GM18858 (cell line): ENCODE measurements around the gene THADA.
A peak's percentile ranks its signal among the peaks of the same experiment; 100 is the strongest.
"Not testable (repeated sequence)": the region's sequence is repeated elsewhere in the genome, so short reads cannot be mapped to it uniquely, and the experiment has no call there.

ENCODE experiments used
- ATAC-seq: cut with Tn5 transposase; IDR thresholded peaks from one replicate; pipeline ENCODE4 v1.9.1; 2021; ENCODE audit not compliant: unreplicated experiment

Gene THADA, protein sequence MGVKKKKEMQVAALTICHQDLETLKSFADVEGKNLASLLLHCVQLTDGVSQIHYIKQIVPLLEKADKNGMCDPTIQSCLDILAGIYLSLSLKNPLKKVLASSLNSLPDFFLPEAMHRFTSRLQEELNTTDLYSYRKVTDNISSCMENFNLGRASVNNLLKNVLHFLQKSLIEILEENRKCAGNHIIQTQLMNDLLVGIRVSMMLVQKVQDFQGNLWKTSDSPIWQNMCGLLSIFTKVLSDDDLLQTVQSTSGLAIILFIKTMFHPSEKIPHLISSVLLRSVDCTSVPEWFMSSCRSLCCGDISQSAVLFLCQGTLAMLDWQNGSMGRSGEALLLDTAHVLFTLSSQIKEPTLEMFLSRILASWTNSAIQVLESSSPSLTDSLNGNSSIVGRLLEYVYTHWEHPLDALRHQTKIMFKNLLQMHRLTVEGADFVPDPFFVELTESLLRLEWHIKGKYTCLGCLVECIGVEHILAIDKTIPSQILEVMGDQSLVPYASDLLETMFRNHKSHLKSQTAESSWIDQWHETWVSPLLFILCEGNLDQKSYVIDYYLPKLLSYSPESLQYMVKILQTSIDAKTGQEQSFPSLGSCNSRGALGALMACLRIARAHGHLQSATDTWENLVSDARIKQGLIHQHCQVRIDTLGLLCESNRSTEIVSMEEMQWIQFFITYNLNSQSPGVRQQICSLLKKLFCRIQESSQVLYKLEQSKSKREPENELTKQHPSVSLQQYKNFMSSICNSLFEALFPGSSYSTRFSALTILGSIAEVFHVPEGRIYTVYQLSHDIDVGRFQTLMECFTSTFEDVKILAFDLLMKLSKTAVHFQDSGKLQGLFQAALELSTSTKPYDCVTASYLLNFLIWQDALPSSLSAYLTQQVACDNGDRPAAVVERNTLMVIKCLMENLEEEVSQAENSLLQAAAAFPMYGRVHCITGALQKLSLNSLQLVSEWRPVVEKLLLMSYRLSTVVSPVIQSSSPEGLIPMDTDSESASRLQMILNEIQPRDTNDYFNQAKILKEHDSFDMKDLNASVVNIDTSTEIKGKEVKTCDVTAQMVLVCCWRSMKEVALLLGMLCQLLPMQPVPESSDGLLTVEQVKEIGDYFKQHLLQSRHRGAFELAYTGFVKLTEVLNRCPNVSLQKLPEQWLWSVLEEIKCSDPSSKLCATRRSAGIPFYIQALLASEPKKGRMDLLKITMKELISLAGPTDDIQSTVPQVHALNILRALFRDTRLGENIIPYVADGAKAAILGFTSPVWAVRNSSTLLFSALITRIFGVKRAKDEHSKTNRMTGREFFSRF (N-terminal part only)

DNA sequence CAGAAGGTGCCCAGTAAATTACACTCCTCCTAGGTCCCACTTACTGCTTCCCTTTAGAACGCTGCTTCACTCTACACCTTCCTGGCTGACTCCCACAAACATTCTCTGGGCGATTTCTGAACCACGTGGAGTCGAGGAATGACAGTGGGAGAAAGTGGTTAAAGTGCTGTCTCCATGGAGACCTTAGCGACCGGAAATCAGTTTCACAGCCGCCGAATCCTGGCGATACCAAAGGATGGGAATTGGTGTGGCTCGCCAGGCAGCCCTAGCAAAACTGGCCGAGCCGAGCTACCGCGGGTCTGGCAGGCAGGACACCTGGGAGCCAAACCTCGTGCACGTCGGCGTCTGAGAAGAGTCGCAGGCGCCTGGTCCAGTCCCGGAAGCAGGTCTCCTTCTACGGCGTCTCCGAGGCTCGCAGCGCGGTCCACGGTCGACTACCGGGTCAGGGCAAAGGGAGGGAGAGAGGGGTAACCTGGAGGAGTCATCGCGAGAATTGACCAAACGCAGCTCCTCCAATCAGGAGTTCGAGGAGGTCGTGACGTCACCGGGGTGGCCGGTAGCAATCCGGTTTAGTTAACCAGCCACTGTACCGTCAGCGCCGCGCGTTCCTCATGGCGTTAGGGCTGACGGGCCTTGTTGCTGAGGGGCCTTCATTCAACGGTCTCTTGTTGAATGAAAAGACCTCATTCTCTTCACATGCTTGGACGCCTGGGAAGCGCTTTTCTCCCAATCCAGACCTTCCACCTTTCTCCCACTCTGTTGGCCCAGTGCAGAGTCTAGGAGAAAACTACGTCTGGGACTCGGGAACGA lies at the start of gene THADA:
Gene THADA, minus strand, starts transcription at position 436 of the 810 bp plus-strand sequence. CDS start 3,646 bp downstream, outside the sequence.
- ATAC-seq, result peak; percentile 95

DNA sequence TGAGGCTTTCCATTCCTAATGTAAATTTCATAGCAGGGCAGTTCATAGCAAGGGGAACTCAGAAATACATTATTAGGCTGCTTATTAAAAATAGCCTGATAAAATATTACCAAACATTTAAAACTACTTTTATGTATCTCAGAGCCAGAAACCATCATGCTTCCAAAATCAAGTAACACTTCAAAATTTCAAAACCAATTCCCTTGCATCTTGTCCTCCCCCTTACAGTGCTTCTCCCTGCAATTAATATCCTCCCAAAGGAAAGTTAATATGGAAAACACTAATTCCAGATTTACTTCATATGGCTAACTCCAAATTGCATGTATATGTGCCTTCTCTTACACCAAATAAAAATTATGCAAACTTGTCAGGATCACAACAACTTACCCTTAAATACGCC lies 47.8 kb upstream of the THADA start:
- no peak for ATAC-seq

DNA sequence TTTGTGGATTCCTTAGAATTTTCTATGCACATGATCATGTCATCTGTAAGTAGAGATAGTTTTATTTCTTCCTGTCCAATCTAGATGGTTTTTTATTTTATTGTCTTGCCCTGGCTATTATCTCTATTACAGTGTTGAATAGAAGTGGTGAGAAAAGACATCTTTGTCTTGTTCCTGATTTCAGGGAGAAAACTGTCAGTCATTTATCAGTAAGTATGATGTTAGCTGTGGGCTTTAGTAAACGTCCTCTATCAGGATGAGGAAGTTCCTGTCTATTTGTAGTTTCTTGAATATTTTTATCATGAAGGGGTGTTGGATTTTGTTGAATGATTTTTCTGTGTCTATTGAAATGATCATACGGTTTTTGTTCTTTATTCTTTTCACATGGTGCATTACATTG lies 46.5 kb upstream of the THADA start:
- no peak for ATAC-seq

DNA sequence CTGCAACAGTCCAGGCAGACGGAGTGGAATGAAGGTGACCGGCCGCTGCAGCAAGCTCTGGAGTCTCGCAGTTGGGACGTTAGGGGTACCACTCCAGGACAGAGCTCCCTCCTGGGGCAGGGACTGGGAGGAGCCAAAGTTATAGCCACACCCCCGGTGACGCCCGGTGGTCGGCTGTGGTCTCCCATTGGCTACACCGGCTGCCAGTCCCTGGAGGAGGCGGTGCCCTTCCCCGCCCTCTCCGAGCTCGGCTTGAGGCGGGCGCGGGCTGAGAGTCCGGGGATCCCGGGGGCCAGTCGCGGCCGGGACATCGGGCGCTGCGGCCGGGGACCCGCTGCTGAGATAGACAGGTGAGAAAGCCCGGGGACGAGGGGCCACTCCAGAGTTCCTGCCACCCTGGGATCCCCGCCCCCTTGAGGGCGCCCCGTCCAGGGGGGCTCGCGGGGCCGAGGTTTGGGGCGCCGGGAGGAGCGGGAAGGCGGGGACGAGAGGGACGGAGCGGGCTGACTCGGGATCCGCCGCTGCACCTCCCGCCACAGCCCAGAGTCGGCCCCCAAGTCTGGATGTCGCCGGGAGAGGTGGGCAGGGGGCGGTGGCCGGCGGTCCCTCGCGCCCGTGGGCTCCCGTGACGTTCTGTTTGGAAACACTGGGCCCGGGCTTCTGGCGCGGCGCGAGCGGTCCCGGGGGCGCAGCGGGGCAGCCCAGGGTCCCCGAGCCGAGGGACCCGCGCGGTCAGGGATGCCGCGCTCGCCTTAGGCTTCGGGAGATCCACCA lies 41.4 kb upstream of the THADA start, which contains the start of gene PLEKHH2:
Gene PLEKHH2, plus strand, starts transcription at position 231 of the 774 bp plus-strand sequence. CDS start 7,414 bp downstream, outside the sequence.
- ATAC-seq, result peak; percentile 99

DNA sequence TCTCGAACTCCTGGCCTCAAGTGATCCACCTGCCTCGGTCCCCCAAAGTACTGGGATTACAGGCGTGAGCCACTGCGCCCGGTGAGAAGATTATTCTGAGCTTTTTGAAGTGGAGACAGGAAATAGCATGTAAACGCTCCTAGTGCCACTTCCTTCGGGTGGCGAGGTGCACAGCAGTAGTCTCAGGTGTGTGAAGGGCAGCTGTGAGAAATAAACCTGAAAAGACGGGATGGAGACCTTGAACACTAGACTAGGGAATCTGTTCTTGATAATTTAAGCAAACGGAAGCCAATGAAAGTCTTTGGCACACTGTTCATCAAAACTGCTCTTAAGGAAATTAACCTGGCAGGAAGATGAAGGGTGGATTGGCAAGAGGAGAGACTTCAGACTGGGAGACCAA lies 40.8 kb upstream of the THADA start:
- no peak for ATAC-seq

DNA sequence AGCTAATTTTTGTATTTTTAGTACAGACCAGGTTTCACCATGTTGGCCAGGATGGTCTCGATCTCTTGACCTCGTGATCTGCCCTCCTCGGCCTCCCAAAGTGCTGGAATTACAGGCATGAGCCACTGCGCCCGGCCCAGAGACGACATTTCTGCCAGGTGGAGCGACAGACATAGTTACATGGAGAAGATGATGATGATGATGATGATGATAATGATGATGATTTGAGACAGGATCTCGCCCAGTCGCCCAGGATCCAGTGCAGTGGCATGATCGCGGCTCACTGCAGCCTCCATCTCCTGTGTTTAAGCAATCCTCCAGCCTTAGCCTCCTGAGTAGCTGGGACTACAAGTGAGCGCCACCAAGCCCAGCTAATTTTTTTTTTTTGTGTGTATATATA lies 40.3 kb upstream of the THADA start:
- not testable (repeated sequence) for ATAC-seq

DNA sequence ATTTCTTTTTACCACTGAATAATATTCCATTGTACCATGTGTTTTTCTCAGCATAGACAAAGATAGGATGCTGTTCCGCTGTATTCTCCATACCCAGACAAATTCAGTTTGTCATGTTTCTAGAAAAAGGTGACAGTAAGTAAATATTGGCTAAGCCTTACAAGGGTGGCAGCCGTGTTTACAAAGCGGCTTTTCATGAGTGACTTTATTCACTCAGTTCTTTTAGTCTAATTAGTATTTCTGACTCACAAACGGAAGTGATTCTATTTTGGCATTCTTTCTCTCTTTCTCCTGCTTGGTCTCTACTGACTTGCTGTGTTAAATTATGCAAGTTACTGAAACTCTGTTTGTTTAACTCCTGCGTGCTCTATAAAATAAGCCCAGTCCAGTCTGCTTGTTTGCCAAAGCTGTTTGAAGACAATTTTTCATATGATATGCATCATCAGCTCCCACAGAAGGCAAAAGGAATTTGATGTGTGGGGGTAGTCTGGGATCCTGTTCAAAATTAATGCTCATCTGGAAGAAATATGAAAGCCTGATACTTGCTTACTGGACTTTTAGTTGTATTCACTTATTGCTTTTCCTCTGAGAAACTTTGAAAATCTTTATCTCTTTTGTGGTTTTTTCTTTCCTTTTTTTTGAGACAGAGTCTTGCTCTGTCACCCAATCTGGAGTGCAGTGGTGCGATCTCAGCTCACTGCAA lies 38.9 kb upstream of the THADA start:
- ATAC-seq, result no peak

DNA sequence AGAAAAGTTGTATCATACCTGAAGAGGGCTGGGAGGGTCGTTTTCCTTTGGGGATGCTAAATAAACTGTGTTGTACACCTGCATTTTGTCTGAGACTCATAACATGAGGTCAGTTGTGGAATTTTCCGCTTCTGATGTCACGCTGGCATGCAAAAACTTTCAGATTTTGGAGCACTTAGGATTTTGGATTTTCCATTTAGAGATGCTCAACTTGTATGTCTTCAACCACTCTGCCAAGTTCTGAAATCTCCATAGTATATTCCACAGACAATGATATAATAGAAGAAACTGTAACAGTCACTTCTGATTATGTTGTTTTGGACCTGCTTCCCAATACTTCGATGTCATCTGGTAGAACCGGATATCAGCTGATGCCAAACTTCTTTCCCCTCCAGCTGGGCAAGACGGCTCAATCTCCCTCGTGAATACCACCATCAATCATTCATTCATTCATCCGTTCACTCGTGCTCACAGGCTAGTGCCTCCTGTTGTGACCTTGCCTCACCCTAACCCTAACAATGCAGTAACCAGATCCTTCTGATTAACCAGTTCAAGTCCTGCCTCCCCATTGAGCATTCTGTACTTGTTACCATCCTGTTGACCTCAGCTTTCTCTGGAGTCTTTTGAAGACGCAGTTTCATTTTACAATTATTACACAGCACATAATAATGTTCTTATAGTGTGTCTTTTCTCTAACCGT lies 35.9 kb upstream of the THADA start:
- no peak for ATAC-seq

DNA sequence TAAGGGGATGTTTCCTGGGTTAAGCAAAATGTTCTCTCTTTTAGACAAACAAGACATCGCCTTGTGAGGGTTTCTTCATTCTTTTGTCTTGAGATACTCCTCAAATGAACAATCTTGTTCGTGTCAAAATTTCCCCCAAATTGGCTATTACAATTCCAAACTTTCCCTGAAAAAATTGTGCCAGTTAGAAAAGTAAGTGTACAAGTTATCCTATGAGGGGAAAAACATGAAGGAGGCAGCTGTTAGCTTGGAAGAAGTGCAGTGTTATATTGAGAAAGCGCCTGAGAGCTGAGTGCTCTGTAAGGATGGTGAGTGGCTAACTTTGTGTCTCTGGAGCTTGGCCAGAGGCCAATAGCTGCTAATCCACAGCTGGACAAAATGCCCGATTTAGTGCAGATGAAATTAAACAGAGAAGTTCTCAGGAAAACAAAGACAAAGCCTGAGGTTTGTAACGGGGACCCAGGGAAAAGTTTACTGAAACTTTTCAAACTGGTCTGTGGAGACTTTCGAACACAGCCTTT lies 27.2 kb upstream of the THADA start:
- no peak for ATAC-seq

DNA sequence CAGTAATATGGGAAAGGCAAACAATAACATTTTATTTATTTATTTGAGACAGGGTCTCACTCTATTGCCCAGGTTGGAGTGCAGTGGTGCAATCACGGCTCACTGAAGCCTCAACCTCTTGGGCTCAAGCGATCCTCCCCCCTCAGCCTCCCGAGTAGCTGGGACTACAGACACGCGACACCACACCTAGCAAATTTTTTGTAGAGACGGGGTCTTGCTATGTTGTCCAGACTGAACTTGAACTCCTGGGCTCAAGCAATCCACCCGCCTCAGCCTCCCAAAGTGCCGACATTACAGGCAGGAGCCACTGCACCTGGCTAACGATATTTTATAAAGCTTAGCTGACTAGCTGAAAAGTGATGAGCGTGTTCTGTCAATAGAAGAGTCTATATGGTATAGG lies 23.7 kb upstream of the THADA start:
- no peak for ATAC-seq

DNA sequence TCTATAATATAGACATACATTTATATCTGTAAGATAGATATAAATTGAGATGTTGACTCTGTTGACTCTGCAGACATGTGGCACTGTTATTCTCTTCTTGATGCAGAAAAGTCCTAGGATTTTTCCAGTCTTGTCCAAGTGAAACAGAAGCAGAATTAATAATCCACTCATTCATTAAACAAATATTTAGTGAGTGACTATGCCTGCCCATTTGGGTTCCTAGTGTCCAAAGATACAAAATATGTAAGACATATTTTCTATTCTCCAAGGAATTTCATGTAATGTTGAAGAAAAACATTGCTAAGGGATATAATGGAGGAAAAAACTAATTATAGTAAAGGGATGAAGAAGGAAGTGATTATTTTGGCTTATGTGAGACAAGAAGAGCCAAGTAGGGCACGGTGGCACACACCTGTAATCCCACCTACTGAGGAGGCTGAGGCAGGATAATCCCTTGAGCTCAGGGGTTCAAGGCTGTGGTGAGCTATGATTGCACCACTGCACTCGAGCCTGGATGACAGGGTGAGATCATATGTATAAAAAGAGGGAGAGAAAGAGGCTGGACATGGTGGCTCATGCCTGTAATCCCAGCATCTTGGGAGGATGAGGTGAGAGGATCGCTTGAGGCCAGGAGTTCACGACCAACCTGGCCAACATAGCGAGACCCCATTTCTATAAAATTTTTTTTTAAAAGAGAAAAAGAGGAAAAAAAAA lies 21.3 kb upstream of the THADA start:
- ATAC-seq, result no peak

DNA sequence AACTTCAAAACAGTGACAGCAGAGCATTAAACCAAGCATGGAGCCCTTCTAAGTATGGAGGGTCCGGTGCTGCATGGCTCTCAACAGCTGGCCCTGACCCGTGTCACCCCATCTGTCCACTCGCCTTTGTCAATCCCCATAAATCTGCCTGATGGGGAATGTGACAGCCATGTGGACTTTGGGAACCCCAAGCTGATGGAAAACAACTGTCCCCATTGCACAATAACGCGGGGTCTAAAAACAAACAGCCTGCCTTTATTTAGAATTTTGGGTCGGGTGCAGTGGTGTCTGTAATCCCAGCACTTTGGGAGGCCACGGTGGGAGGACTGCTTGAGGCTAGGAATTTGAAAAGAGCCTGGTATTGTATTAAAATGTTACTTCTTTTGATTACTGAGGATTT lies 17.1 kb upstream of the THADA start:
- no peak for ATAC-seq

DNA sequence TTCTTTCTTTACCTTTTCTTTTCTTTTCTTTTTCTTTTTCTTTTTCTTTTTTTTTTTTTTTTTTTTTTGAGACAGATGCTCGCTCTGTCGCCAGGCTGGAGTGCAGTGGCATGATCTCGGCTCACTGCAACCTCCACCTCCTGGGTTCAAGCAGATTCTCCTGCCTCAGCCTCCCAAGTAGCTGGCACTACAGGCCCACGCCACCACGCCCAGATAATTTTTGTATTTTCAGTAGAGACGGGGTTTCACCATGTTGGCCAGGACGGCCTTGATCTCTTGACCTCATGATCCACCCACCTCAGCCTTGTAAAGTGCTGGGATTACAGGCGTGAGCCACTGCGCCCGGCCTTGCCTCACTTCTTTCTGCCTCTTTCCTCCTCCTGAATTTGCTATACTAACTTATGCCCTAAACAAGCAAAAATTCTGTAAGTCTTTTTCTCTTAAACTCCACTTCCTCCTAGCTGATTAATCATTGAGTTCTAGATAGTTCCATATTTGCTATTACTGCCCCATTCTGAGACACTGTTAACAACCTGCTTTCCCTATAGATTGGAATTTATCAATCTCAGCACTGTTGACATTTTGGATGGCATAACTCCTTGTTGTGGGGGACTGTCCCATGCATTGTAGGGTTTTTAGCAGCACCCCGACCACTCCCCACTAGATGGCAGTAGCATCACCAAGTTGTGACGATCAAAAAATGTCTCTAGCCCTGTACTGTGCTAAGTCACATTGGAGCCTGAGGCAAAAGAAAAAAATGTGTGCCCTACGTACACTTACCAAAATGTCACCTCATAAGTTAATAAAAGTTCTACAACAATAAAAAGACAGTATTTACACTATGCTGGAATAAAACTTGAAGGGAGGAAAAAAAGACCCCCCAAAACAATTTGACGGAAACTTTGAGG lies 16.4 kb upstream of the THADA start:
- no peak for ATAC-seq

DNA sequence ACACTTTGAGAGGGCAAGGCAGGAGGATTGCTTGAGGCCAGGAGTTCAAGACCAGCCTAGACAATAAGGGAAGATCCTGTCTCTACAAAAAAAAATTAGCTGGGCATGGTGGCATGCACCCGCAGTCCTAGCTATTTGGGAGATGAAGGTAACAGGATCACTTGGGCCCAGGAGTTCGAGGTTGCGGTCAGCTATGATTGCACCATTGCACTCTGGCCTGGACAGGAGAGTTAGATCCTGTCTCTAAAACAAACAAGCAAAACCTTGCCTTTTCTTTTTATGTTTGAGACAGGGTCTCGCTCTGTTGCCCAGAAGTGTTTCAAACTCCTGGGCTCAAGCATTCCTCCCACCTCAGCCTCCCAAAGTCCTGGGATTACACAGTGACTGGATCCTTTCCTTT lies 14.5 kb upstream of the THADA start:
- no peak for ATAC-seq

DNA sequence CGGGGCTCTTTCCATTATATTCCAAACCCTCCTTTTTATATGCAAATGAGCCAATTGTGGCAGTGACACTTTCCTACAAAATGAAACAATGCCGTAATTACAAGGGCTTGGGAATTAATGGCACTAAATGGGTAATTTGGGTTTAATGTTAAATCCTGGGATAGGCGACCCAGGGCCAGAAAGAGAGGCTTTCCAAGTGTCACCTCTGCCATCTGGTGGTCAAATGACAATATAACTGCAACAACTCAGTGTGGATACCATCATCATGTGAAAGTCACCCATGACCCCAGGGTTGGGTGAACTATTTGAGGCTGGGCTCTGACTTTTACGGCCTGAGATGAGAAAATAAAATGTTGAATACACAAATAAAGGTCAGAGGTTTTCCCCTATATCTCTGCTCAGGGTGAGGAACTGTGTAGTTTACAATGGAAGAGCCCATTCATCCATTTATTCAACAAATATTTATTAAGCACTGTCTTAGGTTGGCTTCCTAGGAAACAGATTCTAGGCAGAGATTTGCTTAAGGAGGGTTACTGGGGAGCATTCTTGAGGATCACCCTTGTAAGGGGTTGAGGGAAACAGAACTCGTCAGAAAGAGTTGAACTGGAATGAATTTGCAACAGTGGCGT lies 13.6 kb upstream of the THADA start:
- ATAC-seq, result no peak

DNA sequence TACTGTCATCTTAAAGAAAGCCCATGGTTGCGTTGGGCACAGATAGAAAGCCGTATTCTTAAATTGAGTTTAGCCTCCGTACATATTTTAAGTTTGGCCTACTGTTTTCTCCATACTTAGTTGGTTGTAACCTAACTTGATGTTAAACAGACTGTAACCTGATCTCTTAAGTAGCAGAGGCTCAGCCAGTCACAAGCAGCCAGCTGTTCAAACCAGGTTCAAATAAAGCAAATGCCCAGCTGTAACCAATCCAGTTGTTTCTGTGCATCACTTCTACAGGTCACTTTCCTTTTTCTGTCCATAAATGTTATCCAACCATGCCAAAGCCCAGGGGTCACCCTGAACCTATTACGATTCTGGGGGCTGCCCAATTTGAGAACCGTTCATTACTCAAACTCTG lies 10.0 kb upstream of the THADA start:
- ATAC-seq, result no peak
